Hepatocyte (in vitro differentiated cells): ENCODE data around the gene ZBTB33. TPM values are rescaled to one million over a fixed set of nuclear protein-coding genes. Genes with fewer than 3 reads are reported as not detected.
A peak's percentile ranks its signal among the peaks of the same experiment; 100 is the strongest.

ENCODE experiments used
- DNase-seq: peaks from one replicate; pipeline ENCODE4 v3.0.0-alpha.2; 2016; ENCODE audit warnings: low spot score
- H2AFZ ChIP-seq: fragments of 200-600 bp; sonication (generic); 2 replicates; pipeline ENCODE4 v1.6.0; 2016; ENCODE audit warnings: antibody characterized with exemption, mild to moderate bottlenecking
- H3K27ac ChIP-seq: fragments of 200-600 bp; sonication (generic); 2 replicates; pipeline ENCODE4 v1.5.1; 2016; ENCODE audit warnings: mild to moderate bottlenecking
- H3K27me3 ChIP-seq: fragments of 200-600 bp; sonication (generic); 2 replicates; pipeline ENCODE4 v1.6.1; 2016
- H3K36me3 ChIP-seq: fragments of 200-600 bp; sonication (generic); replicated peaks from 2 replicates; pipeline ENCODE4 v1.5.1; 2016; ENCODE audit warnings: low read depth; ENCODE audit not compliant: insufficient read depth
- H3K4me1 ChIP-seq: fragments of 200-600 bp; sonication (generic); 2 replicates; pipeline ENCODE4 v1.5.1; 2016; ENCODE audit warnings: mild to moderate bottlenecking, moderate library complexity; ENCODE audit not compliant: insufficient read depth
- H3K4me2 ChIP-seq: fragments of 200-600 bp; sonication (generic); 2 replicates; pipeline ENCODE4 v1.6.0; 2016
- H3K4me3 ChIP-seq: fragments of 200-600 bp; sonication (generic); 2 replicates; pipeline ENCODE4 v1.5.1; 2016; ENCODE audit warnings: mild to moderate bottlenecking
- H3K79me2 ChIP-seq: fragments of 200-600 bp; sonication (generic); 2 replicates; pipeline ENCODE4 v1.6.0; 2017; ENCODE audit warnings: mild to moderate bottlenecking
- H3K9me2 ChIP-seq: fragments of 200-600 bp; sonication (generic); replicated peaks from 2 replicates; pipeline ENCODE4 v1.6.0; 2017; ENCODE audit warnings: mild to moderate bottlenecking; ENCODE audit not compliant: insufficient read depth
- H3K9me3 ChIP-seq: fragments of 200-600 bp; sonication (generic); 2 replicates; pipeline ENCODE4 v1.5.1; 2016; ENCODE audit warnings: low read depth, mild to moderate bottlenecking
- H4K20me1 ChIP-seq: fragments of 200-600 bp; sonication (generic); 2 replicates; pipeline ENCODE4 v1.6.0; 2016; ENCODE audit warnings: mild to moderate bottlenecking; ENCODE audit not compliant: insufficient read depth, poor library complexity, severe bottlenecking
- CTCF ChIP-seq: fragments of 200-600 bp; sonication (generic); IDR thresholded peaks from 2 replicates; pipeline ENCODE4 v1.5.1; 2016; ENCODE audit warnings: antibody characterized with exemption, mild to moderate bottlenecking; ENCODE audit not compliant: poor library complexity
- EZH2 ChIP-seq: fragments of 200-600 bp; sonication (generic); IDR thresholded peaks from 2 replicates; pipeline ENCODE4 v1.6.1; 2016; ENCODE audit warnings: antibody characterized with exemption, mild to moderate bottlenecking, borderline replicate concordance
- EZH2phosphoT487 ChIP-seq: fragments of 200-600 bp; sonication (generic); IDR thresholded peaks from one replicate; pipeline ENCODE4 v1.6.1; 2018; ENCODE audit warnings: antibody characterized with exemption, mild to moderate bottlenecking, low read depth, moderate library complexity; ENCODE audit not compliant: unreplicated experiment, severe bottlenecking
- WGBS: methylation state at CpG from one replicate; pipeline ENCODE4 v1.1.6; 2016; ENCODE audit warnings: low lambda C conversion rate; ENCODE audit errors: missing lambda C conversion rate; 5-methylcytosine and 5-hydroxymethylcytosine counted together
- polyA plus RNA-seq: library from polyadenylated mRNA; unstranded; fragments of >200 nt; fragmentation: Nextera tagmentation; extraction: Ambion mirVana; gene quantifications from 2 replicates; pipeline ENCODE4 v1.2.1, GENCODE V29; 2016
- total RNA-seq: library from RNA; depleted of rRNA; stranded (reverse); fragments of >200 nt; gene quantifications from 2 replicates; pipeline ENCODE4 v1.2.3, GENCODE V29; 2014

The ZBTB33 gene
- total and polyA plus RNA-seq, 2 experiments from 2014 or later: 5.5 to 25.2 TPM

- no peak for TF ChIP-seq CTCF
- TF ChIP-seq EZH2: no peak
- TF ChIP-seq EZH2phosphoT487: no peak
- Histone ChIP-seq H3K9me2 (no peaks in the 10 kb centered on the region), H3K9me3 (no peaks in the 10 kb centered on the region), H3K4me2 (no peak overlapping the region), H3K4me1 (no peaks in the 10 kb centered on the region), H2AFZ (no peak overlapping the region), H3K36me3 (no peaks in the 10 kb centered on the region), H3K4me3 (no peak overlapping the region), H3K79me2 (no peaks in the 10 kb centered on the region), H3K27ac (no peak overlapping the region), H3K27me3 (no peaks in the 10 kb centered on the region), H4K20me1 (no peaks in the 10 kb centered on the region)
- no peak for DNase-seq
These were observed 13.7 kb downstream of the ZBTB33 start for GRCh38 chrX:120264341-120264740.

GRCh38 chrX:120269373-120270035, 18.9 kb downstream of the ZBTB33 start:
- Histone ChIP-seq H4K20me1 (no peaks in the 10 kb centered on the region), H3K9me3 (no peaks in the 10 kb centered on the region), H3K79me2 (no peaks in the 10 kb centered on the region), H3K36me3 (no peaks in the 10 kb centered on the region), H3K27ac (peak overlapping the region; percentile 40), H3K4me3 (no peak overlapping the region), H3K4me1 (no peaks in the 10 kb centered on the region), H3K27me3 (no peaks in the 10 kb centered on the region), H3K9me2 (no peaks in the 10 kb centered on the region), H3K4me2 (no peak overlapping the region), H2AFZ (no peak overlapping the region)
- TF ChIP-seq EZH2: no peak
- no peak for TF ChIP-seq CTCF
- no peak for TF ChIP-seq EZH2phosphoT487
- WGBS: 44% methylated on average over 1 of the region's 1 CpG
- no peak for DNase-seq

GRCh38 chrX:120270567-120270966, 20.0 kb downstream of the ZBTB33 start:
- Histone ChIP-seq H3K36me3 (no peaks in the 10 kb centered on the region), H3K4me2 (no peak overlapping the region)
- TF ChIP-seq EZH2phosphoT487 (no peak), EZH2 (no peak), CTCF (no peak)

More at GRCh38 chrX:120270567-120270966, 20.0 kb downstream of the ZBTB33 start:
- Histone ChIP-seq H4K20me1 (no peaks in the 10 kb centered on the region), H3K79me2 (no peaks in the 10 kb centered on the region), H3K27me3 (no peaks in the 10 kb centered on the region), H3K4me1 (no peaks in the 10 kb centered on the region), H2AFZ (no peak overlapping the region), H3K4me3 (no peak overlapping the region), H3K9me2 (no peaks in the 10 kb centered on the region), H3K9me3 (no peaks in the 10 kb centered on the region), H3K27ac (no peak overlapping the region)
- no peak for DNase-seq
- WGBS: 81% methylated on average over 4 of the region's 4 CpGs
